ENCODE data around the gene SCN5A.

SCN5A gene

GRCh38 chr3:38622336-38622735, 27.2 kb downstream of the SCN5A start:
- DNase-seq (ENCODE audit: low read depth), result no peak

GRCh38 chr3:38620236-38620635, 29.3 kb downstream of the SCN5A start:
- DNase-seq (ENCODE audit: low read depth), result no peak

GRCh38 chr3:38618343-38618742, 31.1 kb downstream of the SCN5A start:
- no peak for DNase-seq (ENCODE audit: low read depth)

GRCh38 chr3:38617586-38617985, 31.9 kb downstream of the SCN5A start:
- no peak for DNase-seq (ENCODE audit: low read depth)

GRCh38 chr3:38617137-38617536, 32.4 kb downstream of the SCN5A start:
- no peak for DNase-seq (ENCODE audit: low read depth)

GRCh38 chr3:38616658-38617057, 32.8 kb downstream of the SCN5A start:
- DNase-seq (ENCODE audit: low read depth), result no peak

GRCh38 chr3:38616111-38616510, 33.4 kb downstream of the SCN5A start:
- DNase-seq (ENCODE audit: low read depth), result no peak

- DNase-seq (ENCODE audit: low read depth), result no peak
Observed at GRCh38 chr3:38614651-38615352, 34.7 kb downstream of the SCN5A start.

GRCh38 chr3:38614091-38614490, 35.4 kb downstream of the SCN5A start:
- DNase-seq (ENCODE audit: low read depth), result no peak

- no peak for DNase-seq (ENCODE audit: low read depth)
Observed at GRCh38 chr3:38613426-38613825, 36.1 kb downstream of the SCN5A start.

GRCh38 chr3:38611866-38612265, 37.6 kb downstream of the SCN5A start:
- DNase-seq (ENCODE audit: low read depth), result no peak

- DNase-seq (ENCODE audit: low read depth), result no peak
Observed at GRCh38 chr3:38610934-38611333, 38.6 kb downstream of the SCN5A start.

GRCh38 chr3:38610436-38610835, 39.1 kb downstream of the SCN5A start:
- no peak for DNase-seq (ENCODE audit: low read depth)

GRCh38 chr3:38609386-38610111, 39.9 kb downstream of the SCN5A start:
- DNase-seq (ENCODE audit: low read depth), result no peak

- DNase-seq (ENCODE audit: low read depth), result no peak
Observed at GRCh38 chr3:38608961-38609360, 40.5 kb downstream of the SCN5A start.

GRCh38 chr3:38608086-38608775, 41.3 kb downstream of the SCN5A start:
- no peak for DNase-seq (ENCODE audit: low read depth)

- DNase-seq (ENCODE audit: low read depth), result no peak
Observed at GRCh38 chr3:38606561-38606960, 42.9 kb downstream of the SCN5A start.

GRCh38 chr3:38605981-38606380, 43.5 kb downstream of the SCN5A start:
- DNase-seq (ENCODE audit: low read depth), result no peak

- DNase-seq (ENCODE audit: low read depth), result no peak
Observed at GRCh38 chr3:38604246-38604645, 45.2 kb downstream of the SCN5A start.

- DNase-seq (ENCODE audit: low read depth), result no peak
Observed at GRCh38 chr3:38603731-38604131, 45.8 kb downstream of the SCN5A start.

GRCh38 chr3:38602576-38603250, 46.8 kb downstream of the SCN5A start:
- no peak for DNase-seq (ENCODE audit: low read depth)

- no peak for DNase-seq (ENCODE audit: low read depth)
Observed at GRCh38 chr3:38601956-38602550, 47.4 kb downstream of the SCN5A start.
